ENCODE results near the gene ADTRP.

DNA sequence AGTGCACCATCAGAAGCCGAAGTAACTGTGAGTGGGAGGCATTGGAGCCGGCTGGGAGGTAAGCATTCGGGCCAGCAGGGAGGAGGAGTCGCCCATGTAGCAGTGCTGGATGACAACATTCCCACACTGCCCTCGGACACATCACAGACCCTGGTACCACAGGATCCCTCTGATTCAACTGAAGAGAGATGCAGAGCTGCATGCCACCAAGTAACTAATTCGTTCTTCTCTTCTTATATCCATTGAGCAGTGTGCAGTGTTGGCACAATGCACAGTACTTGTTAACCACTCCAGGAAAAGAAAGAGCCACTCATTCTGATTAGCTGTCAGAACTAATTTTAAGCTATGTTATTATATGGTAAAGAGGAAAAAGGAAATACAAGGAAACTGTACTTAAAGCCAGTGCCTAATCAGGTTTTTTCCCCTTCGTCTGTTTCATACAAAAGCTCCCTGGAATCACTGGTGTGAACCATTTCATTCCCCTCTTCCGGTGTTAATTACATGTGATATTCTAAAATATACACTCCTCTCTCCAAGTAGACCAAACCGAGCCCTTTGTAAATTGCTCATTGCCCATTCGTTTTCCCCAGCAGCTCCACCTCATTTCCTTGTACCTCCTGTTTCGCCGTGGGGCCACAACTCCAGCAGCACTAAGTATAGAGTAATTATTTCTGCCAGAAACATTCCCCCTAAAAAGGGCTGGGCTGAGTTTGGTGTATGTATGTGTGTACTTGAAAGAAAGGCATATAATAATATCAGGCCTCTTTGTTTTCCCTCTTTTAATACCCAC is 32.4 kb upstream of the ADTRP start:
- TF ChIP-seq, protein P1, sequence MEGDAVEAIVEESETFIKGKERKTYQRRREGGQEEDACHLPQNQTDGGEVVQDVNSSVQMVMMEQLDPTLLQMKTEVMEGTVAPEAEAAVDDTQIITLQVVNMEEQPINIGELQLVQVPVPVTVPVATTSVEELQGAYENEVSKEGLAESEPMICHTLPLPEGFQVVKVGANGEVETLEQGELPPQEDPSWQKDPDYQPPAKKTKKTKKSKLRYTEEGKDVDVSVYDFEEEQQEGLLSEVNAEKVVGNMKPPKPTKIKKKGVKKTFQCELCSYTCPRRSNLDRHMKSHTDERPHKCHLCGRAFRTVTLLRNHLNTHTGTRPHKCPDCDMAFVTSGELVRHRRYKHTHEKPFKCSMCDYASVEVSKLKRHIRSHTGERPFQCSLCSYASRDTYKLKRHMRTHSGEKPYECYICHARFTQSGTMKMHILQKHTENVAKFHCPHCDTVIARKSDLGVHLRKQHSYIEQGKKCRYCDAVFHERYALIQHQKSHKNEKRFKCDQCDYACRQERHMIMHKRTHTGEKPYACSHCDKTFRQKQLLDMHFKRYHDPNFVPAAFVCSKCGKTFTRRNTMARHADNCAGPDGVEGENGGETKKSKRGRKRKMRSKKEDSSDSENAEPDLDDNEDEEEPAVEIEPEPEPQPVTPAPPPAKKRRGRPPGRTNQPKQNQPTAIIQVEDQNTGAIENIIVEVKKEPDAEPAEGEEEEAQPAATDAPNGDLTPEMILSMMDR (IDR thresholded peaks at IDR 0.05): no peak
- TF ChIP-seq POLR2AphosphoS5 (IDR thresholded peaks at IDR 0.05) (no peak), POLR2A (IDR thresholded peaks at IDR 0.05) (no peak)
